OCI-LY7 (cell line): Measurements from ENCODE around the gene TMEM37. TPM values are rescaled to one million over a fixed set of nuclear protein-coding genes. Genes with fewer than 3 reads are reported as not detected.

Experiments
- BruUV-seq: library from RNA; stranded (reverse); fragments of 400-500 nt; replicated peaks from 2 replicates; lab custom pipeline; 2021; lab: Mats Ljungman, UMichigan
- CTCF ChIA-PET: fragments of 300-600 bp; sonication (Branson Sonifier 250); formaldehyde crosslinking; loops from one replicate; lab custom pipeline; 2022; ENCODE audit warnings: antibody characterized with exemption; ENCODE audit not compliant: unreplicated experiment; lab: Charles Lee
- POLR2A ChIA-PET: fragments of 300-600 bp; sonication (Branson Sonifier 250); formaldehyde crosslinking; loops from one replicate; lab custom pipeline; 2022; ENCODE audit warnings: antibody characterized with exemption; lab: Charles Lee
- DNase-seq: peaks from one replicate; pipeline ENCODE4 v3.0.0-alpha.2; 2015; ENCODE audit warnings: low spot score
- H2AFZ ChIP-seq: fragments of 200-600 bp; sonication (generic), shearing (Covaris generic); 2 replicates; pipeline ENCODE4 v1.6.1; 2014; ENCODE audit warnings: mild to moderate bottlenecking, antibody characterized with exemption, low read length, moderate library complexity
- H3K27ac ChIP-seq: fragments of 200-600 bp; sonication (generic); 2 replicates; pipeline ENCODE4 v1.5.1; 2014; ENCODE audit warnings: mixed run types, low read depth, mild to moderate bottlenecking, moderate library complexity, low read length, inconsistent platforms; ENCODE audit not compliant: poor library complexity, severe bottlenecking
- H3K36me3 ChIP-seq: fragments of 200-600 bp; sonication (generic); 2 replicates; pipeline ENCODE4 v1.6.1; 2014; ENCODE audit warnings: mild to moderate bottlenecking, antibody characterized with exemption, low read length, moderate library complexity, mixed read lengths; ENCODE audit not compliant: insufficient read depth
- H3K4me1 ChIP-seq: fragments of 200-600 bp; sonication (generic); 2 replicates; pipeline ENCODE4 v1.5.1; 2014; ENCODE audit warnings: mild to moderate bottlenecking, low read length; ENCODE audit not compliant: insufficient read depth, poor library complexity, severe bottlenecking
- H3K4me2 ChIP-seq: fragments of 200-600 bp; sonication (generic); 2 replicates; pipeline ENCODE4 v1.6.1; 2014; ENCODE audit warnings: mild to moderate bottlenecking, low read length
- H3K4me3 ChIP-seq: fragments of 200-600 bp; sonication (generic); 2 replicates; pipeline ENCODE4 v1.5.1; 2014; ENCODE audit warnings: mild to moderate bottlenecking, low read depth, low read length; ENCODE audit not compliant: poor library complexity, severe bottlenecking
- H3K79me2 ChIP-seq: fragments of 200-600 bp; sonication (generic); 2 replicates; pipeline ENCODE4 v1.6.1; 2016; ENCODE audit warnings: low read depth, mild to moderate bottlenecking, low read length, moderate library complexity, mixed read lengths; ENCODE audit not compliant: insufficient read depth
- H3K9me2 ChIP-seq: fragments of 200-600 bp; sonication (generic); 2 replicates; pipeline ENCODE4 v1.6.1; 2016; ENCODE audit warnings: mild to moderate bottlenecking, low read length, mixed read lengths; ENCODE audit not compliant: insufficient read depth
- H3K9me3 ChIP-seq: fragments of 200-600 bp; sonication (generic); 2 replicates; pipeline ENCODE4 v1.6.1; 2014; ENCODE audit warnings: mild to moderate bottlenecking, mixed run types, low read length, mixed read lengths
- H4K20me1 ChIP-seq: fragments of 200-600 bp; sonication (generic); 2 replicates; pipeline ENCODE4 v1.6.1; 2014; ENCODE audit warnings: mild to moderate bottlenecking, antibody characterized with exemption, low read length, moderate library complexity, mixed read lengths; ENCODE audit not compliant: insufficient read depth
- CTCF ChIP-seq: fragments of 200-600 bp; sonication (generic); conservative IDR thresholded peaks from 2 replicates; pipeline ENCODE4 v1.5.1; 2014; ENCODE audit warnings: mild to moderate bottlenecking, antibody characterized with exemption, low read length, moderate library complexity, mixed read lengths
- EZH2phosphoT487 ChIP-seq: fragments of 200-600 bp; sonication (generic); IDR thresholded peaks from 2 replicates; pipeline ENCODE4 v1.6.1; 2018; ENCODE audit warnings: low read depth, borderline replicate concordance, mild to moderate bottlenecking, mixed run types, antibody characterized with exemption, low read length, moderate library complexity, mixed read lengths
- intact Hi-C: fragments of 100-400 bp; cut with micrococcal nuclease; formaldehyde crosslinking; loops from one replicate; pipeline ENCODE4 v1.10.0; 2022; ENCODE audit not compliant: unreplicated experiment
- total RNA-seq, 2 experiments: library from RNA; depleted of rRNA in 1 of 2; stranded (reverse); fragments of >200 nt in 1 of 2; shearing (Covaris generic) in 1 of 2; gene quantifications; 2 replicates each; pipeline ENCODE4 v1.2.3, GENCODE V29; 2014 to 2022

The TMEM37 gene
- total RNA-seq, 2 experiments from 2014 or later: not detected

- H3K4me1 ChIP-seq: peaks cover 5% of the 10 kb centered on the region
- H3K9me2 ChIP-seq: no peaks in the 10 kb centered on the region
- intact Hi-C loops: no loop called here
- H3K4me3 ChIP-seq: no peak overlapping the region
- H3K79me2 ChIP-seq: no peaks in the 10 kb centered on the region
- H3K9me3 ChIP-seq: no peaks in the 10 kb centered on the region
- TF ChIP-seq EZH2phosphoT487 (no peak), CTCF (no peak)
- no peak for DNase-seq
- POLR2A ChIA-PET: interaction anchor here (0.6 to 1.1 kb wide), 2 partner anchors 22 to 68 kb away, joined by 3 to 4 read pairs; no protein-coding TSS in a partner anchor
- no peak overlapping the region for H3K4me2 ChIP-seq
- H3K36me3 ChIP-seq: no peaks in the 10 kb centered on the region
- H3K27ac ChIP-seq: no peak overlapping the region
- CTCF ChIA-PET: interaction anchor here (1.0 kb wide), 1 partner anchor 375 kb away, joined by 3 read pairs; no protein-coding TSS in a partner anchor
- H4K20me1 ChIP-seq: no peaks in the 10 kb centered on the region
- no peak overlapping the region for H2AFZ ChIP-seq
- BruUV-seq: no TSS peak
These were observed 51.1 kb downstream of the TMEM37 start for GRCh38 chr2:119482481-119483394.

- intact Hi-C loops: no loop called here
- Histone ChIP-seq H4K20me1 (no peaks in the 10 kb centered on the region), H3K4me2 (no peak overlapping the region), H3K9me3 (no peaks in the 10 kb centered on the region), H2AFZ (no peak overlapping the region), H3K4me1 (peaks cover 9% of the 10 kb centered on the region), H3K27ac (no peak overlapping the region), H3K9me2 (no peaks in the 10 kb centered on the region), H3K79me2 (no peaks in the 10 kb centered on the region), H3K36me3 (no peaks in the 10 kb centered on the region), H3K4me3 (no peak overlapping the region)
- ChIA-PET POLR2A (interaction anchor here (0.6 to 1.1 kb wide), 3 partner anchors 14 to 69 kb away, joined by 3 to 4 read pairs (median 3); no protein-coding TSS in a partner anchor), CTCF (interaction anchor here (1.0 kb wide), 1 partner anchor 375 kb away, joined by 3 read pairs; no protein-coding TSS in a partner anchor)
- DNase-seq: no peak
- no peak for TF ChIP-seq EZH2phosphoT487
- TF ChIP-seq CTCF: no peak
- no TSS peak for BruUV-seq
These were observed 51.7 kb downstream of the TMEM37 start for GRCh38 chr2:119483395-119483753.
